Prostate gland (tissue), 2 donors: Measurements from ENCODE around the gene PPP1R1B. TPM values are rescaled to one million over a fixed set of nuclear protein-coding genes. Genes with fewer than 3 reads are reported as not detected.
A peak's percentile ranks its signal among the peaks of the same experiment; 100 is the strongest.

ENCODE experiments used
- DNase-seq: peaks from one replicate; pipeline ENCODE4 v3.0.0-alpha.2; 2019; ENCODE audit warnings: low spot score
- H3K27ac ChIP-seq, 2 donors: fragments of 200-600 bp; sonication (generic); 2 replicates each; pipeline ENCODE4 v1.5.1; 2017 to 2019
- H3K27me3 ChIP-seq: fragments of 200-600 bp; sonication (generic); replicated peaks from 2 replicates; pipeline ENCODE4 v1.5.1; 2019; ENCODE audit not compliant: insufficient read depth
- H3K36me3 ChIP-seq, 2 donors: fragments of 200-600 bp; sonication (generic); 1 replicate in 1 of 2; 2 replicates in 1 of 2; pipeline versions ENCODE4 v1.5.1 to v1.8.1; 2017 to 2019
- H3K4me1 ChIP-seq: fragments of 200-600 bp; sonication (generic); replicated peaks from 2 replicates; pipeline ENCODE4 v1.5.1; 2019
- H3K4me3 ChIP-seq, 2 donors: fragments of 200-600 bp; sonication (generic); 2 replicates each; pipeline ENCODE4 v1.5.1; 2017 to 2019
- H3K9me3 ChIP-seq: fragments of 200-600 bp; sonication (generic); 2 replicates; pipeline ENCODE4 v1.5.1; 2017
- CTCF ChIP-seq, 4 experiments: fragments of 200-600 bp in 2 of 4; fragments of 450-650 bp in 2 of 4; sonication (generic) in 2 of 4; IDR thresholded peaks; 1 replicate in 3 of 4; 2 replicates in 1 of 4; pipeline ENCODE4 v1.5.1; 2016 to 2019; ENCODE audit warnings: antibody characterized with exemption in 4 of 4, mild to moderate bottlenecking in 2 of 4, moderate library complexity in 2 of 4
- POLR2A ChIP-seq: fragments of 450-650 bp; IDR thresholded peaks from one replicate; pipeline ENCODE4 v1.6.1; 2016; ENCODE audit warnings: antibody characterized with exemption, mild to moderate bottlenecking
- POLR2AphosphoS5 ChIP-seq: sonication (generic); formaldehyde crosslinking; IDR thresholded peaks from one replicate; pipeline ENCODE4 v1.6.1; 2017; ENCODE audit warnings: antibody characterized with exemption
- WGBS: methylation state at CpG from one replicate; pipeline ENCODE4 v1.1.5; 2018; 5-methylcytosine and 5-hydroxymethylcytosine counted together
- intact Hi-C: fragments of 100-400 bp; cut with DNase I; formaldehyde crosslinking; loops from one replicate; pipeline ENCODE4 v1.14.2; 2022
- total RNA-seq, 2 donors: library from RNA; depleted of rRNA; stranded (reverse); fragments of >200 nt; gene quantifications; one replicate each; pipeline ENCODE4 v1.1.0, GENCODE V29; 2016

Gene PPP1R1B
- total RNA-seq, 2 donors from 2014 or later = 69.0 to 108 TPM

GRCh38 chr17:39670746-39671145, 44.0 kb downstream of the PPP1R1B start:
- intact Hi-C loops = loop anchor here (5.0 kb wide), 1 partner anchor 48 kb away; no protein-coding TSS in a partner anchor
- TF ChIP-seq CTCF (IDR thresholded peaks at IDR 0.05) (no peak), POLR2A (no peak), POLR2AphosphoS5 (no peak)
- Histone ChIP-seq H3K27ac (no peak overlapping the region), H3K4me3 (no peak overlapping the region), H3K4me1 (peaks cover 15% of the 10 kb centered on the region), H3K9me3 (no peaks in the 10 kb centered on the region), H3K36me3 (no peaks in the 10 kb centered on the region), H3K27me3 (no peaks in the 10 kb centered on the region)
- 65% methylated on average over 4 of the region's 4 CpGs for WGBS
- DNase-seq = no peak

DNA sequence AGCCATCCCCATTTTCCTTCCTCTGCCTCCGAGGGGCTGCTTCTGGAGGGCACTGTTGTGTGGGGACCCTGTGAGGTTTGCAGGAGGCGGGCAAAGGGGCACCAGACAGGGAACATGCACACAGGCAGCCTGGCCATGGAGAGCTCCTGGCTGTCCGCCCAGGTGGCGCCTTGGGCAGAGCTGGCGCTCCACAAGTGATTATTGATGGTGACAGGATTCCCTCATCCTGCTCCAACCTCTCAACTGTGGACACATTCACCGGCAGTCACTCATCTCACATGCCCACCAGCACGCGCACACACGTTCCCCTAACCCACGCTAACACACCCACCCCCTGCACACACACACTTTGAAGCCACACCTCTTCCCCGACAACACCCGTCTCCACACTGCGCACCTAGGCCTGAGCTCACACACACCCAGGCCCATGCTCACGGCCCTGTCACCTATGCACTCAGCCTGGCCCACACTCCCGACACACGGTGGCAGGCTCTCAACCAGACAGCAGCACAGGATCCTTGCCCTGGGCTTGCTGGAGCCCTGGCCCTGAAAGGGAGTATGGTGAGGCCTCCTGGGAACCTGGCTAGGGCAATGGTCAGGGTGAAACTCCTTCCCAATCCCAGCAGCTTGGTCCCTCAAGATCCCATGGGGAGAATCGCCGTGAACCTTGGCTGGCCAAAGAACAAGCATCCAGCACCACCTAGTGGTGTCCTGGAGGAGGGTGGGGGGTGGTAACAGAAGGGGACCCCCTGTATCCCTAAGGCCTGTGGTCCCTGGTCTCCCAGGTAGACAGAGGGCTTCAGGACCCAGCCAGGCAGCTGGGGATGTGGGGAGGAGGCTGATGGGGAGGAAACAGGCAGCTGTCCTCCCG, 45.1 kb downstream of the PPP1R1B start:
- no peaks in the 10 kb centered on the region for H3K36me3 ChIP-seq
- H3K27ac ChIP-seq = no peak overlapping the region
- DNase-seq = peak; percentile 39
- WGBS = 39% methylated on average over 19 of the region's 19 CpGs
- TF ChIP-seq POLR2AphosphoS5 = peak; percentile 5
- TF ChIP-seq POLR2A = peak; percentile 15
- TF ChIP-seq CTCF (IDR thresholded peaks at IDR 0.05) = peak in 3 of 4 experiments; percentile 41 to 71 (median 69)
- no peak overlapping the region for H3K4me3 ChIP-seq
- peaks cover 23% of the 10 kb centered on the region for H3K4me1 ChIP-seq
- intact Hi-C loops = loop anchor here (5.0 kb wide), 1 partner anchor 50 kb away; no protein-coding TSS in a partner anchor
- no peaks in the 10 kb centered on the region for H3K9me3 ChIP-seq
- no peaks in the 10 kb centered on the region for H3K27me3 ChIP-seq

DNA sequence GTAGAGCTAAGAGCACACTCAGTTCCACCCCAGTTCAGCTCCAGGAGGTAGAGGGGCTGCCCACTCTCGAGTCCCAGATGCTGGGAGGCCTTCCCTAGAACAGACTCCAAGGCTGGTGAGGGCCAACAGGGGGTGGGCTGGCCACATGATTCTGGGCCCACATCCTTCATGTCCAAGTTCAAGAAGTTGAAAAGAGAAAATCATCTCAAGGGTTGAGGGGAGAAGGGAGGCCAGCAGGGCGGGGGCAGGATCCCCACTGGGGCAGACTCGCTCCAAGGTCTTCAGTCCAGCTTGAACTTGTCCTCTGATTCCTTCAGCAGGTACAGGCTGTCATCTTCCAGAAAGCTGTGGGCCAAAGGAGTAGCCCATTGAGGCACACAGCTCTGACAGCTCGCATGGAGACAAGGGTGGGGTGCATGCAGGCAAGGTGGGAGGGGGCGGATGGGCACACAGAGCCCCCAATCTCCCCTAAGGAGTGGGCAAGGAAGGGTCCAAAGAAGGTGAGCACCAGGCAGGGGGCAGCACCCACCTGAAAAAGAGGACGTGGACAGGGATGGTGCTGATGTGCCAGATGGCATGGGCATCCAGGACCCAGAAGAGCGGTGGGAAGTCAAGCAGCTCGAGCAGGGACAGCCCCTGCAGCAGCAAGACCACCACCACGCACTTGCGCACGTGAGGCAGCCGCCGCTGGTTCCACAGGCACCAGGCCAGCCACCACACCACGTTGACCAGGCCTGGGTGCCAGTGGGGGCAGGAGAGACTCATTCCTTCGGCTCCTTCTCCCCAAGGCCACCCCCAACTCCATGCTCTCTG, 46.0 kb downstream of the PPP1R1B start:
- DNase-seq = no peak
- H3K27ac ChIP-seq = no peak overlapping the region
- no peak for TF ChIP-seq POLR2AphosphoS5
- no peak for TF ChIP-seq CTCF (IDR thresholded peaks at IDR 0.05)
- TF ChIP-seq POLR2A = no peak
- 87% methylated on average over 15 of the region's 15 CpGs for WGBS
- intact Hi-C loops = loop anchor here (5.0 kb wide), 1 partner anchor 50 kb away; no protein-coding TSS in a partner anchor
- H3K4me1 ChIP-seq = peaks cover 20% of the 10 kb centered on the region
- no peaks in the 10 kb centered on the region for H3K27me3 ChIP-seq
- H3K9me3 ChIP-seq = no peaks in the 10 kb centered on the region
- H3K4me3 ChIP-seq = no peak overlapping the region
- H3K36me3 ChIP-seq = no peaks in the 10 kb centered on the region

DNA sequence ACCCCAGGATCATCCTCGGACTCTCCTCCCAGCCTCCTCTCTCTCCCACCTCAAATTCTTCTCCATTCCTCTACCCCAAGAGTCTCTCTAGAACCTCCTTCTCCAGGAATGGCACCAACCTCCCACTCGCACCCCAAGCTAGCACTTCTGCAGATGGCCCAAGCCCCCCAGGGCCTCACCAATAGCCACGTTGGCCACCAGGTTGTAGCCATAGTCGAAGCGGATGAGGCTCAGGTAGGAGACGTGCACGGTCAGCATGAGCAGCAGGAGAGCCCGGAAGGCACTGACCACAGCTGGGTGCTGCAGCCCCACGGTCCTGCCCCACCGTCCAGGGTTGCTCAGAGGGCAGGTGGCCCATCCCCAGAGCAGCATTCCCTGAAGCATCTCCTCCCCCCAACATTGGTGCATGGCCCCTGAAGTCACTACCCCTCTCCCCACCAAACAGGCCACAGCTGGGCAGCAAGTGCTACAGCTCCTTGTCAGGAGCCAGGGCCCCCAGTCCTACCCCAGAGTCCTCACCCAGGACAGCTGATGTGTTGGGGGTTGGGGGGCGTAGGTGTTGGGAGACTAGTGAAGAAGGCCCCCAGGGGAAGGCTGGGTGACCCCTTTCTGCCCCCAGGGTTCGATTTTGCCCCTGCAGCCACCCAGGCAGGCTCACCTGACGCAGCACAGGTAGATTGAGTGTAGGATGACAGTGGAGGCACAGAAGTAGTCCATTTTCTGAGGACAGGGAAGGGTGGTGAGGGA, 46.8 kb downstream of the PPP1R1B start:
- intact Hi-C loops = loop anchor here (5.0 kb wide), 1 partner anchor 51 kb away; no protein-coding TSS in a partner anchor
- peaks cover 20% of the 10 kb centered on the region for H3K4me1 ChIP-seq
- no peaks in the 10 kb centered on the region for H3K9me3 ChIP-seq
- 85% methylated on average over 13 of the region's 13 CpGs for WGBS
- H3K27ac ChIP-seq = no peak overlapping the region
- no peak overlapping the region for H3K4me3 ChIP-seq
- no peaks in the 10 kb centered on the region for H3K36me3 ChIP-seq
- TF ChIP-seq CTCF (IDR thresholded peaks at IDR 0.05) (no peak), POLR2A (no peak), POLR2AphosphoS5 (no peak)
- H3K27me3 ChIP-seq = no peaks in the 10 kb centered on the region
- no peak for DNase-seq
